K562 (cell line): Measurements from ENCODE around the gene DAPK2. TPM values are rescaled to one million over a fixed set of nuclear protein-coding genes. Genes with fewer than 3 reads are reported as not detected.

Source experiments
- BDP1 ChIP-seq: IDR thresholded peaks from 3 replicates; pipeline ENCODE4 v1.6.1; 2011; ENCODE audit not compliant: insufficient read length, insufficient read depth
- CBX5 ChIP-seq: IDR thresholded peaks from 2 replicates; pipeline ENCODE4 v1.6.1; 2014; ENCODE audit warnings: low read depth, borderline replicate concordance
- CHD1 ChIP-seq: fragments of 200-600 bp; sonication (generic); IDR thresholded peaks from one replicate; pipeline ENCODE4 v1.6.1; 2012; ENCODE audit warnings: mild to moderate bottlenecking, moderate library complexity, low read length, inconsistent platforms
- DMBX1 ChIP-seq: fragments of 250-450 bp; sonication (Bioruptor Pico); IDR thresholded peaks from 2 replicates; pipeline ENCODE4 v1.8.0; 2022; ENCODE audit warnings: inconsistent platforms, mild to moderate bottlenecking, moderate library complexity, borderline replicate concordance
- FOXJ3 ChIP-seq: sonication (generic); formaldehyde crosslinking; IDR thresholded peaks from 2 replicates; pipeline ENCODE4 v1.4.0; 2020; ENCODE audit warnings: mild to moderate bottlenecking, missing genetic modification reagents
- HDAC8 ChIP-seq: fragments of 450-650 bp; IDR thresholded peaks from 2 replicates; pipeline ENCODE4 v1.6.1; 2016; ENCODE audit warnings: mild to moderate bottlenecking, missing genetic modification characterization, moderate library complexity, missing compliant biosample characterization
- KLF6 ChIP-seq: fragments of 250-450 bp; sonication (Bioruptor Pico); IDR thresholded peaks from 2 replicates; pipeline ENCODE4 v1.4.0; 2020; ENCODE audit warnings: mild to moderate bottlenecking, moderate library complexity, borderline replicate concordance
- PHB ChIP-seq: fragments of 250-450 bp; sonication (Bioruptor Pico); IDR thresholded peaks from 2 replicates; pipeline ENCODE4 v1.5.0; 2021
- PPARD ChIP-seq: fragments of 250-450 bp; sonication (Bioruptor Pico); IDR thresholded peaks from 2 replicates; pipeline ENCODE4 v1.8.0; 2022; ENCODE audit warnings: inconsistent platforms, mild to moderate bottlenecking, moderate library complexity
- RBM25 ChIP-seq: fragments of 200-400 bp; formaldehyde crosslinking; IDR thresholded peaks from 2 replicates; pipeline ENCODE4 v1.6.1; 2018; ENCODE audit warnings: low read length, low read depth, moderate library complexity; ENCODE audit not compliant: severe bottlenecking
- ZBTB9 ChIP-seq: fragments of 450-650 bp; formaldehyde crosslinking; IDR thresholded peaks from 2 replicates; pipeline ENCODE4 v1.4.0; 2020; ENCODE audit warnings: mild to moderate bottlenecking, moderate library complexity
- ZFPM2 ChIP-seq: fragments of 250-450 bp; sonication (Bioruptor Pico); IDR thresholded peaks from 2 replicates; pipeline ENCODE4 v1.5.1; 2022; ENCODE audit warnings: mild to moderate bottlenecking
- ZNF133 ChIP-seq: fragments of 250-450 bp; sonication (Bioruptor Pico); IDR thresholded peaks from 2 replicates; pipeline ENCODE4 v1.4.0; 2020; ENCODE audit warnings: mild to moderate bottlenecking
- ZNF143 ChIP-seq: sonication (generic); formaldehyde crosslinking; IDR thresholded peaks from 2 replicates; pipeline ENCODE4 v1.9.0; 2022; ENCODE audit warnings: mild to moderate bottlenecking, missing genetic modification reagents
- ZNF174 ChIP-seq: fragments of 250-450 bp; sonication (Bioruptor Pico); IDR thresholded peaks from 2 replicates; pipeline ENCODE4 v1.4.0; 2020; ENCODE audit warnings: mild to moderate bottlenecking
- ZNF512 ChIP-seq: IDR thresholded peaks from 2 replicates; pipeline ENCODE4 v1.6.1; 2016; ENCODE audit warnings: missing genetic modification characterization, missing compliant biosample characterization
- ZNF592 ChIP-seq: fragments of 450-650 bp; IDR thresholded peaks from 2 replicates; pipeline ENCODE4 v1.6.1; 2017; ENCODE audit warnings: antibody characterized with exemption, mild to moderate bottlenecking
- ZNF644 ChIP-seq: fragments of 200-800 bp; sonication (Bioruptor generic); IDR thresholded peaks from 2 replicates; pipeline ENCODE4 v1.6.1; 2016; ENCODE audit warnings: low read depth, missing genetic modification characterization, missing compliant biosample characterization
- ZNF79 ChIP-seq: fragments of 250-450 bp; sonication (Bioruptor Pico); IDR thresholded peaks from 2 replicates; pipeline ENCODE4 v1.4.0; 2020; ENCODE audit warnings: low read depth, mild to moderate bottlenecking, moderate library complexity
- polyA plus RNA-seq, 8 experiments: library from polyadenylated mRNA; depleted of rRNA in 4 of 8; stranded (reverse) in 5 of 8; unstranded in 3 of 8; fragments of >200 nt; fragmentation: Nextera tagmentation in 2 of 8; fragmentation: Illumina TruSeq in 1 of 8; extraction: Ambion mirVana in 2 of 8; extraction: Trizol in 1 of 8; gene quantifications; 2 replicates each; pipeline versions ENCODE4 v1.2.1 to v1.2.3, GENCODE V29; 2011 to 2014; ENCODE audit warnings: inconsistent platforms in 1 of 8, missing spikeins in 1 of 8
- total RNA-seq, 7 experiments: library from RNA; depleted of rRNA in 6 of 7; stranded (reverse); fragments of >200 nt in 6 of 7; fragmentation: Illumina TruSeq in 2 of 7; extraction: Trizol in 2 of 7; gene quantifications; 2 replicates each; pipeline versions ENCODE4 v1.2.1 to v1.2.3, GENCODE V29; 2011 to 2021; ENCODE audit warnings: low replicate concordance in 1 of 7

DAPK2 gene
- total and polyA plus RNA-seq, 9 of the 15 experiments (the other 6 are each of a cell fraction or from before 2014, with no cell fraction given), result 0.14 to 5.2 (median 2.2) TPM

GRCh38 chr15:63893866-63894661 lies 152.2 kb downstream of the DAPK2 start (continued):
- TF ChIP-seq ZNF512 (tag) (no peak), RBM25 (no peak), ZNF644 (tag) (no peak), DMBX1 (peak; percentile 55; the same call in 1 of the 2 replicates), CHD1 (peak; percentile 29), ZBTB9 (peak; percentile 82; the same call in 1 of the 2 replicates), KLF6 (CRISPR knock-in tag) (0 out of 2 replicates have a peak, but pooled peaks have one; percentile 35), ZNF79 (no peak), ZNF592 (peak; percentile 82), BDP1 (no peak), PHB (no peak), ZNF143 (CRISPR knock-in tag) (no peak), ZNF133 (no peak), HDAC8 (tag) (no peak), ZNF174 (CRISPR knock-in tag) (no peak), FOXJ3 (CRISPR knock-in tag) (no peak), PPARD (CRISPR knock-in tag) (no peak), CBX5 (no peak), ZFPM2 (no peak)
